HUES64 (cell line): ENCODE data around the gene MEIOB. TPM values are rescaled to one million over a fixed set of nuclear protein-coding genes. Genes with fewer than 3 reads are reported as not detected.
"Not testable (repeated sequence)": the region's sequence is repeated elsewhere in the genome, so short reads cannot be mapped to it uniquely, and the experiment has no call there.

Experiments
- H3K27ac ChIP-seq: 2 replicates; pipeline ENCODE4 v1.7.0; 2013; ENCODE audit warnings: low read depth, low read length, inconsistent platforms
- H3K27me3 ChIP-seq: 2 replicates; pipeline ENCODE4 v1.6.1; 2013; ENCODE audit warnings: mild to moderate bottlenecking, low read length; ENCODE audit not compliant: insufficient read depth
- H3K36me3 ChIP-seq: 2 replicates; pipeline ENCODE4 v1.6.1; 2013; ENCODE audit warnings: mild to moderate bottlenecking, low read length; ENCODE audit not compliant: insufficient read depth
- H3K4me1 ChIP-seq: 2 replicates; pipeline ENCODE4 v1.6.1; 2013; ENCODE audit warnings: mild to moderate bottlenecking, low read length, moderate library complexity; ENCODE audit not compliant: insufficient read depth
- H3K4me3 ChIP-seq: 2 replicates; pipeline ENCODE4 v1.5.1; 2013; ENCODE audit warnings: mild to moderate bottlenecking, low read length, moderate library complexity
- H3K9ac ChIP-seq: 2 replicates; pipeline ENCODE4 v1.6.1; 2013; ENCODE audit warnings: mild to moderate bottlenecking, low read depth, low read length
- H3K9me3 ChIP-seq: 2 replicates; pipeline ENCODE4 v1.6.1; 2013; ENCODE audit warnings: low read depth, low read length; ENCODE audit not compliant: insufficient read depth
- WGBS: fragments of 150-250, 120-280 bp; methylation state at CpG from one replicate; pipeline ENCODE4 v1.1.7; 2013; ENCODE audit warnings: missing lambda C conversion rate; 5-methylcytosine and 5-hydroxymethylcytosine counted together
- polyA plus RNA-seq, 2 experiments: library from polyadenylated mRNA; stranded (reverse); fragments of 50-300 nt; gene quantifications; one replicate each; pipeline ENCODE4 v1.2.3, GENCODE V29; 2013

The MEIOB gene
- polyA plus RNA-seq (2013, experiment 1 of 2) = 0.30 TPM
- 1.1 TPM for polyA plus RNA-seq (2013, experiment 2 of 2)

GRCh38 chr16:1871974-1872635 lies at the start of gene MEIOB:
Gene MEIOB, minus strand, starts transcription at chr16:1872164. Its CDS starts 3,989 bp downstream, at chr16:1868175.
- WGBS = 19% methylated on average over 65 of the region's 68 CpGs
- H3K9ac ChIP-seq = no peak within 1 kb of the TSS
- H3K4me1 ChIP-seq = no peaks in the 10 kb centered on the region
- H3K4me3 ChIP-seq = peak within 1 kb of the TSS; percentile 57
- peaks cover 22% of the 10 kb centered on the region for H3K27me3 ChIP-seq
- H3K36me3 ChIP-seq = no peaks in the 10 kb centered on the region
- H3K9me3 ChIP-seq = no peaks in the 10 kb centered on the region
- H3K27ac ChIP-seq = no peak within 1 kb of the TSS

GRCh38 chr16:1920727-1921171 lies 48.8 kb upstream of the MEIOB start:
- Histone ChIP-seq H3K27ac (no peak overlapping the region), H3K9me3 (no peaks in the 10 kb centered on the region), H3K4me1 (peaks cover 20% of the 10 kb centered on the region), H3K27me3 (peaks cover 88% of the 10 kb centered on the region), H3K36me3 (no peaks in the 10 kb centered on the region), H3K9ac (no peak overlapping the region), H3K4me3 (no peak overlapping the region)
- WGBS = 9% methylated on average over 15 of the region's 15 CpGs

- H3K9me3 ChIP-seq, H3K36me3 ChIP-seq, H3K27ac ChIP-seq, H3K4me3 ChIP-seq, H3K9ac ChIP-seq: not testable (repeated sequence)
- H3K27me3 ChIP-seq = peaks cover 92% of the 10 kb centered on the region
- peaks cover 20% of the 10 kb centered on the region for H3K4me1 ChIP-seq
- WGBS = 67% methylated on average over 21 of the region's 21 CpGs
Measured at GRCh38 chr16:1920122-1920521, 48.2 kb upstream of the MEIOB start.

GRCh38 chr16:1919327-1919998 lies 47.5 kb upstream of the MEIOB start:
- Histone ChIP-seq H3K27me3 (peaks cover 95% of the 10 kb centered on the region), H3K27ac (no peak overlapping the region), H3K4me3 (no peak overlapping the region), H3K4me1 (peaks cover 23% of the 10 kb centered on the region), H3K9me3 (no peaks in the 10 kb centered on the region), H3K9ac (no peak overlapping the region), H3K36me3 (no peaks in the 10 kb centered on the region)
- WGBS = 46% methylated on average over 30 of the region's 30 CpGs

GRCh38 chr16:1918351-1919326 lies 46.7 kb upstream of the MEIOB start, which contains the start of gene HS3ST6:
Gene HS3ST6, minus strand, starts transcription at chr16:1918415. Its CDS starts 92 bp downstream, at chr16:1918323.
- H3K4me3 ChIP-seq = peak within 1 kb of the TSS; percentile 39; the same call in 1 of the 2 replicates

GRCh38 chr16:1917665-1918350 lies 45.8 kb upstream of the MEIOB start:
- no peaks in the 10 kb centered on the region for H3K9me3 ChIP-seq
- H3K4me1 ChIP-seq = peaks cover 30% of the 10 kb centered on the region
- H3K9ac ChIP-seq = no peak overlapping the region
- peaks cover 91% of the 10 kb centered on the region for H3K27me3 ChIP-seq
- H3K36me3 ChIP-seq = no peaks in the 10 kb centered on the region
- 3% methylated on average over 81 of the region's 81 CpGs for WGBS
- peak overlapping the region; percentile 27; the same call in 1 of the 2 replicates for H3K4me3 ChIP-seq
- no peak overlapping the region for H3K27ac ChIP-seq

More at GRCh38 chr16:1918351-1919326, 46.7 kb upstream of the MEIOB start, which contains the start of gene HS3ST6:
- Histone ChIP-seq H3K9ac (no peak within 1 kb of the TSS), H3K27me3 (peaks cover 94% of the 10 kb centered on the region), H3K4me1 (peaks cover 27% of the 10 kb centered on the region), H3K9me3 (no peaks in the 10 kb centered on the region), H3K36me3 (no peaks in the 10 kb centered on the region), H3K27ac (no peak within 1 kb of the TSS)
- 7% methylated on average over 59 of the region's 71 CpGs for WGBS

GRCh38 chr16:1917056-1917664 lies 45.2 kb upstream of the MEIOB start:
- Histone ChIP-seq H3K27ac (no peak overlapping the region), H3K4me1 (peaks cover 30% of the 10 kb centered on the region), H3K27me3 (peaks cover 85% of the 10 kb centered on the region), H3K36me3 (no peaks in the 10 kb centered on the region), H3K4me3 (peak overlapping the region; percentile 27; the same call in 1 of the 2 replicates), H3K9me3 (no peaks in the 10 kb centered on the region), H3K9ac (no peak overlapping the region)
- 10% methylated on average over 22 of the region's 22 CpGs for WGBS

GRCh38 chr16:1916640-1916990 lies 44.7 kb upstream of the MEIOB start:
- Histone ChIP-seq H3K4me3 (peak overlapping the region; percentile 27; the same call in 1 of the 2 replicates), H3K9me3 (no peaks in the 10 kb centered on the region), H3K4me1 (peaks cover 30% of the 10 kb centered on the region), H3K27me3 (peaks cover 83% of the 10 kb centered on the region), H3K9ac (no peak overlapping the region), H3K27ac (no peak overlapping the region), H3K36me3 (no peaks in the 10 kb centered on the region)
- WGBS = 5% methylated on average over 5 of the region's 5 CpGs

GRCh38 chr16:1915732-1916639 lies 44.0 kb upstream of the MEIOB start:
- H3K36me3 ChIP-seq = no peaks in the 10 kb centered on the region
- H3K4me1 ChIP-seq = peaks cover 30% of the 10 kb centered on the region
- H3K27ac ChIP-seq = no peak overlapping the region
- H3K27me3 ChIP-seq = peaks cover 76% of the 10 kb centered on the region
- no peaks in the 10 kb centered on the region for H3K9me3 ChIP-seq
- no peak overlapping the region for H3K9ac ChIP-seq
- 70% methylated on average over 25 of the region's 25 CpGs for WGBS
- no peak overlapping the region for H3K4me3 ChIP-seq
